Measurements from ENCODE around the gene KCNQ1. TPM values are rescaled to one million over a fixed set of nuclear protein-coding genes. Genes with fewer than 3 reads are reported as not detected.

Gene KCNQ1
- total RNA-seq, 1 experiment from 2014 or later: 10.7 TPM

GRCh38 chr11:2741006-2741376 is 296.2 kb downstream of the KCNQ1 start (continued):
- no peak for TF ChIP-seq CTCF (IDR thresholded peaks at IDR 0.05 in 2 of 3, conservative IDR thresholded peaks at IDR 0.05 in 1 of 3; ENCODE audit: borderline replicate concordance in 1 of 3, insufficient read depth in 1 of 3, low read depth in 2 of 3, low read length in 2 of 3)

DNA sequence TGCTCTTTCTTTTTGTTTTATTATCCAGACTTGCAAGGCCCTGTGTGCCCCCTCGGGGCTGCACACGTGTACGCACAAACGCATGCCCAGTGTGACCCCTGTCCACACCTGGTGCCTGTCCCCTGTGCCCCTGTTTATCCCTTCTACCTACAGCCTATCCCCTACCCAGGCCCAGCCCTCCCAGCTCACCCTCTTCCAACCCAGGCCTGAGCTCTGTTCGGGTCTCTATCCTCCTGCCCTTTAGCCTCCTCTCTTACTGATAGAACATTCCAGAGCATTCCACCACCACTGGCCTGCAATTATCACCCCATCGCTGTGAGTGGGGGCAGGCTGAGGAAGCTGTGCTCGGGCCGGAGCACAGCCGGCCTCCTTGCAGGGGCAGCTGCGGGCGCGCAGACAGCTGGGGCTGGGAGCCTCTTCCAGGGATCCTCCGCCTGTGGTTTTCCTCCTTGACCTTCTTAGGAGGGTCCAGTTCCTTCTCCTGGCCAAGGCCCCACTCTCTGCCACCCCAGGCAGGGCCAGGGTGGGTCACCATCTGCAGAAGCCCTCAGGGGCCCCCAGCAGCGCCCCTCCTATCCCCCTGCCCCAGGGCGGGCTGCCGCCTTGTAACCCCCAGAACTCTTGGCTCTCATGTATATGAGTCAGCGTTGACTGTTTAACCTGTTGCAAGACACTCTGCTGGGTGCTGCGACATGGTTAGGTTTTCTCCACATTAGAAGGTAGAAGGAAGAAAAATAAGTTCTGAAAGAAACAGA is 296.7 kb downstream of the KCNQ1 start:
- H3K27ac ChIP-seq (ENCODE audit: low read depth, low read length): no peak overlapping the region
- no peak overlapping the region for H3K9ac ChIP-seq (ENCODE audit: low read length)

More for the DNA sequence above, 296.7 kb downstream of the KCNQ1 start:
- POLR2A ChIA-PET: no interaction called here
- TF ChIP-seq SRF (IDR thresholded peaks at IDR 0.05; ENCODE audit: low read depth) (no peak), ATF3 (IDR thresholded peaks at IDR 0.05) (no peak), FOSL1 (IDR thresholded peaks at IDR 0.05; ENCODE audit: low read depth) (no peak), TCF7L2 (IDR thresholded peaks at IDR 0.05; ENCODE audit: borderline replicate concordance, extremely low read depth, insufficient read depth, insufficient read length) (no peak), EZH2phosphoT487 (IDR thresholded peaks at IDR 0.05; ENCODE audit: borderline replicate concordance) (no peak), YY1 (IDR thresholded peaks at IDR 0.05; ENCODE audit: extremely low read depth, insufficient replicate concordance, low read depth, low read length) (no peak), RAD21 (IDR thresholded peaks at IDR 0.05; ENCODE audit: low read depth) (no peak), REST (IDR thresholded peaks at IDR 0.05; ENCODE audit: low read depth) (no peak), EGR1 (IDR thresholded peaks at IDR 0.05; ENCODE audit: low read depth) (no peak)
- CTCF ChIA-PET: no interaction called here
- BruUV-seq (replicated peaks): no TSS peak
- Histone ChIP-seq H3K9me3 (ENCODE audit: control insufficient read depth in 1 of 2, insufficient read depth in 1 of 2, low read depth in 1 of 2, low read length in 2 of 2) (no peaks in the 10 kb centered on the region), H4K20me1 (ENCODE audit: insufficient read depth) (no peaks in the 10 kb centered on the region), H3K9me2 (ENCODE audit: insufficient read depth) (no peaks in the 10 kb centered on the region), H3K4me2 (ENCODE audit: low read length) (peak overlapping the region; percentile 24; the same call in 1 of the 2 replicates), H3K36me3 (ENCODE audit: control insufficient read depth in 1 of 2, insufficient read depth in 2 of 2, low read length in 2 of 2) (no peaks in the 10 kb centered on the region), H2AFZ (ENCODE audit: low read depth, low read length, poor library complexity, severe bottlenecking) (no peak overlapping the region), H3K4me1 (ENCODE audit: control insufficient read depth in 1 of 2, insufficient read depth in 2 of 2, low read length in 2 of 2) (peaks cover 5 to 16% of the 10 kb centered on the region in 2 experiments; a peak in 3 of 4 replicates), H3K4me3 (replicated peaks in 1 of 2; ENCODE audit: low read depth in 1 of 2, low read length in 2 of 2) (no peak overlapping the region), H3K79me2 (ENCODE audit: insufficient read depth, low read length) (no peaks in the 10 kb centered on the region), H3K27me3 (ENCODE audit: insufficient read depth, low read length) (no peaks in the 10 kb centered on the region)
- intact Hi-C loops (cut with micrococcal nuclease): no loop called here
- RAD21 ChIA-PET (ENCODE audit: low non-redundant PET in 1 of 2, low total read pairs in 2 of 2, uncharacterized antibody in 2 of 2, unreplicated experiment in 2 of 2): no interaction called here
- DNase-seq (ENCODE audit: low read depth, low spot score) (no peak), ATAC-seq (0 out of 2 replicates have a peak, but pooled peaks have one; percentile 44)
